Mesodermal cell (in vitro differentiated cells): ENCODE measurements around the gene IL17RD.

Experiments
- H3K27ac ChIP-seq: 2 replicates; pipeline ENCODE4 v1.7.0; 2013; ENCODE audit warnings: mild to moderate bottlenecking, low read depth, low read length, moderate library complexity; ENCODE audit not compliant: severe bottlenecking
- H3K36me3 ChIP-seq: 2 replicates; pipeline ENCODE4 v1.7.1; 2013; ENCODE audit warnings: mild to moderate bottlenecking, low read length, moderate library complexity; ENCODE audit not compliant: control insufficient read depth, insufficient read depth
- H3K4me1 ChIP-seq: one replicate; pipeline ENCODE4 v1.7.1; 2013; ENCODE audit warnings: mild to moderate bottlenecking, low read length; ENCODE audit not compliant: insufficient read depth, control insufficient read depth, poor library complexity, severe bottlenecking
- H3K4me3 ChIP-seq: 2 replicates; pipeline ENCODE4 v1.7.0; 2013; ENCODE audit warnings: low read length, control low read depth, mild to moderate bottlenecking; ENCODE audit not compliant: insufficient read depth, poor library complexity, severe bottlenecking; ENCODE audit errors: extremely low read depth
- H3K9me3 ChIP-seq: 2 replicates; pipeline ENCODE4 v1.7.1; 2013; ENCODE audit warnings: mild to moderate bottlenecking, low read length, moderate library complexity; ENCODE audit not compliant: control insufficient read depth
- WGBS, 2 experiments: methylation state at CpG; one replicate each; pipeline ENCODE4 v1.1.5; 2013; ENCODE audit warnings: missing lambda C conversion rate in 2 of 2; ENCODE audit not compliant: insufficient coverage in 2 of 2; 5-methylcytosine and 5-hydroxymethylcytosine counted together

IL17RD gene

DNA sequence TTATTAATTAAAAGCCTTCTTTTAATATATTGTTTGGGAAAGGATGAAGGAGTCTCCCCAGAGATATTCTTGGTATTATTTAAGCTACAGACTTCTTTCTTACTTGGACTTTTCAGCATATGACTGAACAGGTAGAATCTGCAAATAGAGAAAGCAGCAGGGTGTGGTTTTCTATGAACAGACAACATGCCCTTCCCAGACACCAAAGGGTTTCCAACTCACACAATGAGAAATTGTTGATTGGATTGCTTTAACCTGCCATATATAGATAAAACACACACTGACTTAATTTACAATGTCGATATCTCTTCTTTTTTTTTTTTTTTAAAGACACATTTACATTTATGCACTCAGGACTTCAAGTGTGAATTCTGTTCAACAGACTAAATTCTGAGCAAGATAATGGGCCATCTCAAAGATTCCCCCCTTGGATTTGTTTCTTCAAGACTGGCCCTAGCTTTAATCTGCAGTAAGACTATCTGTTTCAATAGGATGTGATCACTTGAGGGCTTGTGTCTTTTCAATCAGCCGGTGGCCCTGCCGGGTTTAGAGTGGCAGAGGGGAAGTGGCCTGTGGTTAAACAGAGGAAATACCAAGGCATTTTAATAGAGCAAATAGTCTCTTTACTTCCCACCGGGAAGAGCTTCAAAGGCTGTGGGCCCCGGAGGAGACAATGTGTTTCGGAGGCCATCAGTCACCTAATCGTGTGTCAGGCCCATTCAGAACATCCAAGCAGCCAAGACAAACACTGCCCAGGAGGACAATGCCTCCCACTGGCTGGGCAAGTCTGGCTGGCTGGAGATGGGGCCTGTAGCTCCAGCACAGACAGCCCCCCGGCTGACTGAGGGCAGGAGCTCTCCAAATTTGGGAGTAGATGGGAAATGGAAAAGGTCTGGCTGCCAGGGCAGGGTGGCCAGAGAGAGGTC is 6.1 kb downstream of the IL17RD start:
- Histone ChIP-seq H3K27ac (peak overlapping the region; percentile 69), H3K4me1 (peaks cover 58% of the 10 kb centered on the region), H3K4me3 (no peak overlapping the region), H3K36me3 (no peaks in the 10 kb centered on the region), H3K9me3 (no peaks in the 10 kb centered on the region)
- WGBS, 2 experiments: 0 to 4% methylated on average over 5 to 6 of the region's 8 CpGs

- H3K4me3 ChIP-seq: no peak overlapping the region
- H3K36me3 ChIP-seq: no peaks in the 10 kb centered on the region
- WGBS, 2 experiments: no CpG with 5 or more reads among the region's 3 CpGs
- H3K9me3 ChIP-seq: no peaks in the 10 kb centered on the region
- H3K4me1 ChIP-seq: peaks cover 55% of the 10 kb centered on the region
- no peak overlapping the region for H3K27ac ChIP-seq
Observed at GRCh38 chr3:57158325-57158724, 6.8 kb downstream of the IL17RD start.

GRCh38 chr3:57157545-57157944 is 7.6 kb downstream of the IL17RD start:
- Histone ChIP-seq H3K4me3 (no peak overlapping the region), H3K27ac (peak overlapping the region; percentile 31), H3K9me3 (no peaks in the 10 kb centered on the region), H3K36me3 (no peaks in the 10 kb centered on the region), H3K4me1 (peaks cover 50% of the 10 kb centered on the region)
- WGBS, 2 experiments: 71 to 77% methylated on average over 4 to 6 of the region's 10 CpGs

DNA sequence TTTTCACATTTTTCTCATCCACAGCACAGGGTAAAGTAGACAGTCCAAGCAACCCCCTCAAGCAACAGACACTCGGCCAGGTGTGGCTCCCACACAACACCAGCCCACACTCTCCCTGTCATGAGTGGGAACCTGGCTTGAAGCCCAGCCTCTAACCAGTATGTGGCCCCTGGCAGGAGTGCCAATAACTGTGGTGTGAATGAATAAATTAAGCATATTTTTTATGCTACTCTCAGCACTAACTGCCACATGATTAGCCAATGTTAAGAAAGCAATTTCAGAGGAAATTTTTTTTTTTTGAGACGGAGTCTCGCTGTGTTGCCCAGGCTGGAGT is 9.9 kb downstream of the IL17RD start:
- Histone ChIP-seq H3K9me3 (no peaks in the 10 kb centered on the region), H3K4me3 (no peak overlapping the region), H3K4me1 (peaks cover 48% of the 10 kb centered on the region), H3K36me3 (no peaks in the 10 kb centered on the region), H3K27ac (no peak overlapping the region)
- WGBS, 2 experiments: 87 to 100% methylated on average over 2 to 3 of the region's 3 CpGs

DNA sequence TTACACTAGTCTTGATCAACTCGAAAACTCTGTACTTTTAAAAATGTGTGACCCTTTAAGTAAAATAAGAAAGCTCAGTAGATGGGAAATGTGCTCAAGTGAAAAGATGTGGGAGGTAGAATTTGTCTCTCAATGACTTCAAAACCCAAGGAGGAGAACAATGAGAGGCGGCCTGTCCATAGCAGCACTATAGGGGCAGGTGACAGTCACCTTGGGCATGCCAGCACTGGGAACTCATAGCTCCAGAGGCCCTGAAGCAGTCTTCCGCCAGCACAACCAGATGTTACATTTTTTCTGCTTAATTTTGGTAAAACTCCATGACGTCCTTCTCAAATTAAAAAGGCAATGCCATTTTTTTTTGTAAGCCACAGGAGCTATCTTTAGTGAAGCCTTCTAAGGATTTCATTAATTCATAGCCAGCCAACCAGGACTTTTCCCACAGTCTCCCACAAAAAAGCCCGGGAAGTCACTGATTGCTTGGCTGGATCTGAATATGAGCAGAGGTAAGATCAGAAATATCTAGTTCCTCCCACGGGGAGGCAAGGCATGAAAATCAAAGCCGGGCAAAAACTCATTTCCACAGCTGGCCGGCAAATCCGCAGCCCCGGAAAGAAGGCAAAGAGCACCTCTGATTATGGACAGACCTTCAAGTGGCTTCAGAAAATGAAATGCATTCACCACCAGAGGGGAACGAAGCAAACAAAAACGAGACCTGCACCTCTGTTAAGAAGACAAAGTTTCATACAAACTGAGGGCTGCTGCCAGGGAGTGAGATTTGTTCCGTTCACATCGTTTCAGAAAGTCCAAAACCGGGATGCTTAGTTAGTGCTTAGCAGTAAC is 10.5 kb downstream of the IL17RD start:
- no peak overlapping the region for H3K4me3 ChIP-seq
- H3K27ac ChIP-seq: no peak overlapping the region
- 77 to 79% methylated on average over 12 to 13 of the region's 15 CpGs for WGBS, 2 experiments
- no peaks in the 10 kb centered on the region for H3K9me3 ChIP-seq
- no peaks in the 10 kb centered on the region for H3K36me3 ChIP-seq
- peaks cover 47% of the 10 kb centered on the region for H3K4me1 ChIP-seq

GRCh38 chr3:57152151-57153143 is 12.7 kb downstream of the IL17RD start:
- H3K9me3 ChIP-seq: no peaks in the 10 kb centered on the region
- 50 to 62% methylated on average over 7 to 11 of the region's 19 CpGs for WGBS, 2 experiments
- no peak overlapping the region for H3K4me3 ChIP-seq
- H3K4me1 ChIP-seq: peaks cover 33% of the 10 kb centered on the region
- H3K36me3 ChIP-seq: peaks cover 12% of the 10 kb centered on the region
- peak overlapping the region; percentile 60 for H3K27ac ChIP-seq

GRCh38 chr3:57151749-57152148 is 13.4 kb downstream of the IL17RD start:
- Histone ChIP-seq H3K9me3 (no peaks in the 10 kb centered on the region), H3K4me1 (peaks cover 26% of the 10 kb centered on the region), H3K27ac (peak overlapping the region; percentile 60), H3K4me3 (no peak overlapping the region), H3K36me3 (peaks cover 12% of the 10 kb centered on the region)
- 62 to 80% methylated on average over 2 to 3 of the region's 3 CpGs for WGBS, 2 experiments

GRCh38 chr3:57151021-57151449 is 14.1 kb downstream of the IL17RD start:
- peaks cover 25% of the 10 kb centered on the region for H3K4me1 ChIP-seq
- peak overlapping the region; percentile 60 for H3K27ac ChIP-seq
- H3K4me3 ChIP-seq: no peak overlapping the region
- H3K36me3 ChIP-seq: peaks cover 12% of the 10 kb centered on the region
- H3K9me3 ChIP-seq: no peaks in the 10 kb centered on the region
- WGBS, 2 experiments: 86% methylated on average over 1 of the region's 2 CpGs; no CpG with 5 or more reads in 1 of the 2 experiments

DNA sequence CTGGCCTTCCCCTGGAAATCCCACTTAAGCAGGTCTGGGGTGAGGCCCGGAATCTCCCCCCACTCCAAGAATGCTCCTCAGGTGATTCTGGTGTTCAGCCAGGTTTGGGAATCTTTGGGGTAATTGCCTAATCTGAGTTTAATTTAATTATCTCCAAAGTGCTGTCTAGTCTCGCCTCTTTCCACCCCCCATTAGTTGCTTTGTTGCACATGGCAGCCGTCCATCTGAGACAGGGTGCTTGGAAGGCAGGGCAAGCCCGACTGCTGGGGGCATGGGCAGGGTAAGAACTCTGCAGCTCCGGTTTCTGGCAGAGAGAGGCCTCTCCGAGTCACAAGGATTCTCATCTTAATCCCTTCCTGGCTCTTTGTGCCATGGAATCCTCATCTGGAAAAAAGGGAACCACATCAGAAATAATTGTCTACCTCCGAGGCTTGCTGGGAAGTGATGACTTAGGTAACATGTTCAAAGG is 15.0 kb downstream of the IL17RD start:
- H3K27ac ChIP-seq: no peak overlapping the region
- H3K9me3 ChIP-seq: no peaks in the 10 kb centered on the region
- H3K36me3 ChIP-seq: peaks cover 15% of the 10 kb centered on the region
- WGBS, 2 experiments: 81 to 87% methylated on average over 4 to 5 of the region's 7 CpGs
- H3K4me1 ChIP-seq: peaks cover 25% of the 10 kb centered on the region
- H3K4me3 ChIP-seq: no peak overlapping the region

DNA sequence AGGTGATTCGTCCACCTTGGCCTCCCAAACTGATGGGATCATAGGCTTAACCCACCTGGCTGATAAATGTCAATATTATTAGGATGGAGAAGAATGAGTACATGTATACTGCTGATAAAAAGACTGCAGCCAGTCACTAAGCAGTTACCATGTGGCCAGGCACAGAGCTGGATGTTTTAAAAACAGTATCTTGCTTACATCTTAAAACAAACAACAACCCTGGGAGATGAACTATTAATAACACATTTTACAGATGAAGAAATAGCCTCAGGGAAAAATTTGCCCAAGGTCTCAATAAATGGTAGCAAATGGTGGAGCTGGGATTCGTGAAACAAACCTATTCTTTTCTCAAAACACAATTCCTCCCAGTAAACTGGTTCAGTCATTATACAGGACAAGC is 18.1 kb downstream of the IL17RD start:
- WGBS, 2 experiments: 60 to 86% methylated on average over 1 of the region's 2 CpGs
- no peak overlapping the region for H3K27ac ChIP-seq
- H3K4me1 ChIP-seq: peaks cover 36% of the 10 kb centered on the region
- peaks cover 15% of the 10 kb centered on the region for H3K36me3 ChIP-seq
- H3K4me3 ChIP-seq: no peak overlapping the region
- H3K9me3 ChIP-seq: no peaks in the 10 kb centered on the region
